Hepatocyte (in vitro differentiated cells): ENCODE data around the gene INVS. TPM values are rescaled to one million over a fixed set of nuclear protein-coding genes. Genes with fewer than 3 reads are reported as not detected.
A peak's percentile ranks its signal among the peaks of the same experiment; 100 is the strongest.
"Not testable (repeated sequence)": the region's sequence is repeated elsewhere in the genome, so short reads cannot be mapped to it uniquely, and the experiment has no call there.

ENCODE experiments used
- DNase-seq: peaks from one replicate; pipeline ENCODE4 v3.0.0-alpha.2; 2016; ENCODE audit warnings: low spot score
- H2AFZ ChIP-seq: fragments of 200-600 bp; sonication (generic); 2 replicates; pipeline ENCODE4 v1.6.0; 2016; ENCODE audit warnings: antibody characterized with exemption, mild to moderate bottlenecking
- H3K27ac ChIP-seq: fragments of 200-600 bp; sonication (generic); 2 replicates; pipeline ENCODE4 v1.5.1; 2016; ENCODE audit warnings: mild to moderate bottlenecking
- H3K27me3 ChIP-seq: fragments of 200-600 bp; sonication (generic); 2 replicates; pipeline ENCODE4 v1.6.1; 2016
- H3K36me3 ChIP-seq: fragments of 200-600 bp; sonication (generic); replicated peaks from 2 replicates; pipeline ENCODE4 v1.5.1; 2016; ENCODE audit warnings: low read depth; ENCODE audit not compliant: insufficient read depth
- H3K4me1 ChIP-seq: fragments of 200-600 bp; sonication (generic); 2 replicates; pipeline ENCODE4 v1.5.1; 2016; ENCODE audit warnings: mild to moderate bottlenecking, moderate library complexity; ENCODE audit not compliant: insufficient read depth
- H3K4me2 ChIP-seq: fragments of 200-600 bp; sonication (generic); 2 replicates; pipeline ENCODE4 v1.6.0; 2016
- H3K4me3 ChIP-seq: fragments of 200-600 bp; sonication (generic); 2 replicates; pipeline ENCODE4 v1.5.1; 2016; ENCODE audit warnings: mild to moderate bottlenecking
- H3K79me2 ChIP-seq: fragments of 200-600 bp; sonication (generic); 2 replicates; pipeline ENCODE4 v1.6.0; 2017; ENCODE audit warnings: mild to moderate bottlenecking
- H3K9me2 ChIP-seq: fragments of 200-600 bp; sonication (generic); replicated peaks from 2 replicates; pipeline ENCODE4 v1.6.0; 2017; ENCODE audit warnings: mild to moderate bottlenecking; ENCODE audit not compliant: insufficient read depth
- H3K9me3 ChIP-seq: fragments of 200-600 bp; sonication (generic); 2 replicates; pipeline ENCODE4 v1.5.1; 2016; ENCODE audit warnings: low read depth, mild to moderate bottlenecking
- H4K20me1 ChIP-seq: fragments of 200-600 bp; sonication (generic); 2 replicates; pipeline ENCODE4 v1.6.0; 2016; ENCODE audit warnings: mild to moderate bottlenecking; ENCODE audit not compliant: insufficient read depth, poor library complexity, severe bottlenecking
- CTCF ChIP-seq: fragments of 200-600 bp; sonication (generic); IDR thresholded peaks from 2 replicates; pipeline ENCODE4 v1.5.1; 2016; ENCODE audit warnings: antibody characterized with exemption, mild to moderate bottlenecking; ENCODE audit not compliant: poor library complexity
- EZH2 ChIP-seq: fragments of 200-600 bp; sonication (generic); IDR thresholded peaks from 2 replicates; pipeline ENCODE4 v1.6.1; 2016; ENCODE audit warnings: antibody characterized with exemption, mild to moderate bottlenecking, borderline replicate concordance
- EZH2phosphoT487 ChIP-seq: fragments of 200-600 bp; sonication (generic); IDR thresholded peaks from one replicate; pipeline ENCODE4 v1.6.1; 2018; ENCODE audit warnings: antibody characterized with exemption, mild to moderate bottlenecking, low read depth, moderate library complexity; ENCODE audit not compliant: unreplicated experiment, severe bottlenecking
- WGBS: methylation state at CpG from one replicate; pipeline ENCODE4 v1.1.6; 2016; ENCODE audit warnings: low lambda C conversion rate; ENCODE audit errors: missing lambda C conversion rate; 5-methylcytosine and 5-hydroxymethylcytosine counted together
- polyA plus RNA-seq: library from polyadenylated mRNA; unstranded; fragments of >200 nt; fragmentation: Nextera tagmentation; extraction: Ambion mirVana; gene quantifications from 2 replicates; pipeline ENCODE4 v1.2.1, GENCODE V29; 2016
- total RNA-seq: library from RNA; depleted of rRNA; stranded (reverse); fragments of >200 nt; gene quantifications from 2 replicates; pipeline ENCODE4 v1.2.3, GENCODE V29; 2014

INVS gene
- total and polyA plus RNA-seq, 2 experiments from 2014 or later = 10.1 to 26.5 TPM

GRCh38 chr9:100131875-100132430 lies 32.9 kb downstream of the INVS start:
- WGBS = 92% methylated on average over 3 of the region's 3 CpGs
- Histone ChIP-seq H3K27me3 (no peaks in the 10 kb centered on the region), H3K4me1 (no peaks in the 10 kb centered on the region), H3K9me2 (no peaks in the 10 kb centered on the region), H2AFZ (no peak overlapping the region), H3K9me3 (no peaks in the 10 kb centered on the region), H3K36me3 (no peaks in the 10 kb centered on the region), H4K20me1 (no peaks in the 10 kb centered on the region), H3K4me3 (no peak overlapping the region), H3K4me2 (no peak overlapping the region), H3K27ac (no peak overlapping the region), H3K79me2 (no peaks in the 10 kb centered on the region)
- no peak for DNase-seq
- no peak for TF ChIP-seq EZH2phosphoT487
- TF ChIP-seq CTCF = no peak
- TF ChIP-seq EZH2 = no peak

- Histone ChIP-seq H3K79me2 (no peaks in the 10 kb centered on the region), H4K20me1 (no peaks in the 10 kb centered on the region), H3K4me1 (no peaks in the 10 kb centered on the region), H3K27ac (no peak overlapping the region), H3K4me2 (no peak overlapping the region), H3K9me2 (no peaks in the 10 kb centered on the region), H3K36me3 (no peaks in the 10 kb centered on the region), H3K27me3 (no peaks in the 10 kb centered on the region), H3K9me3 (no peaks in the 10 kb centered on the region), H2AFZ (no peak overlapping the region), H3K4me3 (no peak overlapping the region)
- no peak for TF ChIP-seq CTCF
- TF ChIP-seq EZH2phosphoT487 = no peak
- TF ChIP-seq EZH2 = no peak
- 98% methylated on average over 3 of the region's 3 CpGs for WGBS
- no peak for DNase-seq
Observed at GRCh38 chr9:100134731-100135130, 35.7 kb downstream of the INVS start.

GRCh38 chr9:100136799-100137198 lies 37.8 kb downstream of the INVS start:
- H3K27ac ChIP-seq, DNase-seq, H4K20me1 ChIP-seq, H2AFZ ChIP-seq, H3K9me3 ChIP-seq, H3K79me2 ChIP-seq, H3K36me3 ChIP-seq, H3K4me3 ChIP-seq, H3K4me1 ChIP-seq, H3K4me2 ChIP-seq, H3K9me2 ChIP-seq, H3K27me3 ChIP-seq: not testable (repeated sequence)
- 97% methylated on average over 5 of the region's 5 CpGs for WGBS
- TF ChIP-seq CTCF = peak; percentile 12

GRCh38 chr9:100140303-100140702 lies 41.3 kb downstream of the INVS start:
- not testable (repeated sequence) for H3K9me2 ChIP-seq, H2AFZ ChIP-seq, H3K27me3 ChIP-seq, H3K79me2 ChIP-seq, H3K4me2 ChIP-seq, H3K4me1 ChIP-seq, DNase-seq, H3K27ac ChIP-seq, H3K9me3 ChIP-seq, H4K20me1 ChIP-seq, H3K36me3 ChIP-seq, H3K4me3 ChIP-seq
- 88% methylated on average over 6 of the region's 6 CpGs for WGBS

GRCh38 chr9:100141862-100142261 lies 42.8 kb downstream of the INVS start:
- H4K20me1 ChIP-seq, H3K4me1 ChIP-seq, H3K79me2 ChIP-seq, DNase-seq, H3K27me3 ChIP-seq, H3K27ac ChIP-seq, H2AFZ ChIP-seq, H3K4me2 ChIP-seq, H3K36me3 ChIP-seq, H3K4me3 ChIP-seq, H3K9me3 ChIP-seq, H3K9me2 ChIP-seq: not testable (repeated sequence)
- 90% methylated on average over 9 of the region's 9 CpGs for WGBS

GRCh38 chr9:100145167-100145934 lies 46.3 kb downstream of the INVS start:
- not testable (repeated sequence) for H3K9me3 ChIP-seq, H3K79me2 ChIP-seq, H3K4me2 ChIP-seq, H3K27me3 ChIP-seq, H2AFZ ChIP-seq, H3K27ac ChIP-seq, H3K9me2 ChIP-seq, DNase-seq, H3K4me1 ChIP-seq, H3K4me3 ChIP-seq, H3K36me3 ChIP-seq, H4K20me1 ChIP-seq
- 81% methylated on average over 14 of the region's 15 CpGs for WGBS
